Kidney (tissue), 14 donors: ENCODE data around the gene TTC7B. TPM values are rescaled to one million over a fixed set of nuclear protein-coding genes. Genes with fewer than 3 reads are reported as not detected.

Source experiments
- DNase-seq, 5 donors: peaks; one replicate each; pipeline ENCODE4 v3.0.0-alpha.2; 2013 to 2020
- FAIRE-seq: peaks from 2 replicates; lab custom pipeline; 2012; peaks lifted over from hg19 to GRCh38; lab: Jason Lieb, UNC
- H3K27ac ChIP-seq, 2 donors: one replicate each; pipeline ENCODE4 v1.7.0; 2013; ENCODE audit warnings: low read depth in 2 of 2, low read length in 2 of 2, inconsistent platforms in 1 of 2
- H3K27me3 ChIP-seq: one replicate; pipeline ENCODE4 v1.7.1; 2013; ENCODE audit warnings: low read length, inconsistent platforms; ENCODE audit not compliant: control insufficient read depth, insufficient read depth
- H3K36me3 ChIP-seq, 3 donors: one replicate each; pipeline versions ENCODE4 v1.7.0 to v1.7.1; 2013; ENCODE audit warnings: low read length in 3 of 3, control low read depth in 1 of 3, inconsistent platforms in 1 of 3; ENCODE audit not compliant: insufficient read depth in 3 of 3, control insufficient read depth in 2 of 3
- H3K4me1 ChIP-seq, 3 donors: one replicate each; pipeline versions ENCODE4 v1.7.0 to v1.7.1; 2013; ENCODE audit warnings: low read length in 3 of 3, inconsistent platforms in 1 of 3, low read depth in 1 of 3; ENCODE audit not compliant: control insufficient read depth in 2 of 3, insufficient read depth in 2 of 3
- H3K4me3 ChIP-seq, 3 donors: one replicate each; pipeline versions ENCODE4 v1.7.0 to v1.8.1; 2013; ENCODE audit warnings: low read length in 3 of 3, control low read depth in 1 of 3, inconsistent platforms in 1 of 3
- H3K9ac ChIP-seq, 3 donors: one replicate each; pipeline versions ENCODE4 v1.7.0 to v1.7.1; 2013; ENCODE audit warnings: low read length in 3 of 3, control low read depth in 1 of 3, inconsistent platforms in 1 of 3
- H3K9me3 ChIP-seq, 3 donors: one replicate each; pipeline versions ENCODE4 v1.7.0 to v1.7.1; 2013; ENCODE audit warnings: low read length in 3 of 3, control low read depth in 1 of 3, inconsistent platforms in 1 of 3; ENCODE audit not compliant: control insufficient read depth in 2 of 3, insufficient read depth in 1 of 3
- CTCF ChIP-seq: IDR thresholded peaks from 3 replicates; pipeline ENCODE4 v1.5.1; 2012; ENCODE audit warnings: mild to moderate bottlenecking, moderate library complexity, borderline replicate concordance; ENCODE audit not compliant: insufficient read depth; ENCODE audit errors: extremely low read depth
- intact Hi-C: fragments of 100-400 bp; cut with DNase I; formaldehyde crosslinking; loops from one replicate; pipeline ENCODE4 v1.11.1; 2022
- polyA plus RNA-seq: library from polyadenylated mRNA; stranded (reverse); fragments of 350-450 nt; fragmentation: Illumina TruSeq; extraction: RNeasy Lipid Tissue Mini Kit (QIAGEN cat#74804); gene quantifications from one replicate; pipeline ENCODE4 v1.2.3, GENCODE V29; 2014; ENCODE audit warnings: low read depth, low replicate concordance; ENCODE audit not compliant: insufficient read depth
- total RNA-seq: library from RNA; stranded (reverse); fragmentation: NEBNext Ultra II Directional; extraction: Animal tissue kit (Norgen Biotek cat#: 25700); gene quantifications from one replicate; pipeline ENCODE4 v1.2.1, GENCODE V29; 2021
- donor health status: control.
- donor health status: control.
- donor health status: control.
- donor health status: control.
- donor health status: control.
- donor health status: DM: yes; HTN: yes; CAD: no.
- donor health status: Normal renal cell carcinoma (clear cell type).

TTC7B gene
- total and polyA plus RNA-seq, 2 donors from 2014 or later = 23.4 to 48.3 TPM

DNA sequence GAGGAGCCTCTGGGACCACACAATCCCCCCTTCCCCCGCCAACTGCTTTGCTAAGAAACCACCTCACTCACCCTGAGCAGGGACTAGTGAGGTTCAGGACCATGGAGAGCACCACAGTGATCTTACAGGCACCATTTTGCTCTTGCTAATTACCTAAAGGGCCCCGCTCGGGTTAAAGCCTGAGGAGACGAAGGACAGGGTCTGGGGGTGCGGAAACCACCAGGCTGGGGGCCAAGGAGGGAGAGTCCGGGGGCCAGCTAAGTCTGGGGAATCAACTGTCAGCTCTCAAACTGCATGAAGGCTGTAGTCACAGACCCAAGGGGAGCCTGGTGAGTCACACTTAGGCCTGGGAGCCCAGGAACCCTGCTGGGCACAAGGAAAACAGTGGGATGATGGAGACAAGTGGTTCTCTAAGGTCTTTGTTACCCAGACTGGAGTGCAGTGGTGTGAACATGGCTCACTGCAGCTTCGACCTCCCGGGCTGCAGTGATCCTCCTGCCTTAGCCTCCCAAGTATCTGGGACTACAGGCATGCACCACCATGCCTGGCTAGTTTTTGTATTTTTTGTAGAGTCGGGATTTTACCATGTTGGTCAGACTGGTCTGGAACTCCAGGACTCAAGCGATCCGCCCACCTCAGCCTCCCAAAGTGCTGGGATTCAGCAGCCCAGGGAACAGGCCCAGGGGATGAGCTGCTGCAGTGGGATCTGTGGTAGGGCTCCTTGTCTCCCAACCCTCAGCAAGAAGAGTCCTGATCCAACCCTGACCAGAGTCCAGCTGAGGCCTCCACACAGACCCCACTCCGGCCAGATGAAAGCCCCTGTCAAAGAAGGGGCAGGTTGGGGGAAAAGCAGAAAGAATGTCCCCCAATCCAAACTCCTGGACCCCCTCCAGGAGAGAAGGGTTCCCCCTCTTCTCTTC is 320.6 kb downstream of the TTC7B start:
- no peaks in the 10 kb centered on the region for H3K36me3 ChIP-seq
- H3K9ac ChIP-seq = no peak overlapping the region
- peak in 4 of 5 donors; percentile 80 to 95 (median 90) for DNase-seq
- no peaks in the 10 kb centered on the region for H3K9me3 ChIP-seq
- intact Hi-C loops = no loop called here
- H3K4me3 ChIP-seq = no peak overlapping the region
- H3K4me1 ChIP-seq = peaks cover 0 to 7% (median 0%) of the 10 kb centered on the region in 3 donors
- no peaks in the 10 kb centered on the region for H3K27me3 ChIP-seq
- no peak for TF ChIP-seq CTCF
- FAIRE-seq = no peak
- H3K27ac ChIP-seq = no peak overlapping the region

- H3K9ac ChIP-seq = no peak overlapping the region
- no peak for TF ChIP-seq CTCF
- no peak overlapping the region for H3K27ac ChIP-seq
- no peaks in the 10 kb centered on the region for H3K9me3 ChIP-seq
- intact Hi-C loops = no loop called here
- no peak overlapping the region for H3K4me3 ChIP-seq
- H3K4me1 ChIP-seq = peaks cover 0 to 4% (median 0%) of the 10 kb centered on the region in 3 donors
- no peaks in the 10 kb centered on the region for H3K36me3 ChIP-seq
- no peak for DNase-seq
- FAIRE-seq = no peak
- H3K27me3 ChIP-seq = no peaks in the 10 kb centered on the region
Observed at GRCh38 chr14:90491911-90492531, 324.2 kb downstream of the TTC7B start.

DNA sequence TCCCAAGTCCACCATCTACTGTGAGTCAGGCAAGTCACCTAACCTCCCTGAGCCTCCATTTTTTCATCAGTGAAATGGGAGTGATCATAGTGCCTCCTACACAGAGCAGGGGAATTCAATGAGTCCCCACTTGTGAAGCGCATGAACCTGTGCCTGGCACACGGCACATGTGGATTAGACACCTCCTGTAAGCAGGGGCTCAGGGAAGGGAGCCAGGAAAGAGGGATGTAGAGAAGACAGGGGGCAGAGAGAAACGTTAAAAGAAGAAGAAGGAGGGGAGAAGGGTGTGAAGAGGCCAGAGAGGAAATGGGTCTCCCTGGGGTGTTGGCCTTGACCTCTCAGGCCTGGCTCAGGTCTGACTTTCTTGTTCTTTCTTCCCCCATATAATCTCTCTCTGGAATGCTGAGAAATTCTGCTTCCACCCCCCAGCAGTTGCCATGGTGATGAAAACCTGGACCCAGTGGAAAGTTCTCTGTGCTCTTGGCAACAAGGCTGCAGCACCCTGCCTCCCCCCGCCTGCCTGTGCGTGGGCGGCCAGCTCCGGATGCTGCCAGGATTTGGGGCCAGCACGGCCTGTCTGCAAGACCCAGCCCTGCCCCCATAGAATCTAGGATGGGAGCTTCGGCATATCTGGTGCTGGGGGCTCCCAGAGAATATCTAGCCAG is 324.9 kb downstream of the TTC7B start:
- Histone ChIP-seq H3K4me1 (peaks cover 0 to 4% (median 0%) of the 10 kb centered on the region in 3 donors), H3K27ac (no peak overlapping the region), H3K27me3 (no peaks in the 10 kb centered on the region), H3K9ac (no peak overlapping the region), H3K36me3 (no peaks in the 10 kb centered on the region), H3K9me3 (no peaks in the 10 kb centered on the region), H3K4me3 (no peak overlapping the region)
- no peak for TF ChIP-seq CTCF
- DNase-seq = peak in 3 of 5 donors; percentile 50 to 88 (median 81)
- intact Hi-C loops = no loop called here
- FAIRE-seq = no peak
